Stimulated activated CD4-positive, alpha-beta T cell treated with anti-CD3 and anti-CD28 coated beads, Interleukin-15, amount 100 ng/mL, for 48 hours (primary cell): ENCODE results near the gene EIPR1.

Experiments
- DNase-seq, 2 donors: peaks; one replicate each; pipeline ENCODE4 v3.0.0-alpha.2; 2020; ENCODE audit warnings: low read depth in 2 of 2

Gene EIPR1

GRCh38 chr2:3176071-3176868 lies 201.3 kb downstream of the EIPR1 start:
- DNase-seq, result no peak

DNA sequence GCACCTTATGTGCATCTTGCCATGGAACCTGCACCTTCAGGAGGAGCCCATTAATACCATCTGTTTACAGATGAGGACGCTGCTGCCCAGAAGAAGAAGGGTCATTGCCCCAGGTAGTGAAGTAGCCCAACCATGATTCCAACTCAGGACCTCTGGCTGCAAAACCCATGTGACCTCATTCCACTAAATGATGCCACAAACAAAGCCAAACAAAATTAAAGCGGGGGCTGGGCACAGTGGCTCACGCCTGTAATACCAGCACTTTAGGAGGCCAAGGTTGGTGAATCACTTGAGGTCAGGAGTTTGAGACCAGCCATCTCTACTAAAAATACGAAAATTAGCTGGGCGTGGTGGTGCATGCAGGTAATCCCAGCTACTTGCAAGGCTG lies 202.1 kb downstream of the EIPR1 start:
- no peak for DNase-seq

GRCh38 chr2:3174626-3175567 lies 202.7 kb downstream of the EIPR1 start:
- DNase-seq, result no peak

GRCh38 chr2:3173031-3173430 lies 204.6 kb downstream of the EIPR1 start:
- no peak for DNase-seq

DNA sequence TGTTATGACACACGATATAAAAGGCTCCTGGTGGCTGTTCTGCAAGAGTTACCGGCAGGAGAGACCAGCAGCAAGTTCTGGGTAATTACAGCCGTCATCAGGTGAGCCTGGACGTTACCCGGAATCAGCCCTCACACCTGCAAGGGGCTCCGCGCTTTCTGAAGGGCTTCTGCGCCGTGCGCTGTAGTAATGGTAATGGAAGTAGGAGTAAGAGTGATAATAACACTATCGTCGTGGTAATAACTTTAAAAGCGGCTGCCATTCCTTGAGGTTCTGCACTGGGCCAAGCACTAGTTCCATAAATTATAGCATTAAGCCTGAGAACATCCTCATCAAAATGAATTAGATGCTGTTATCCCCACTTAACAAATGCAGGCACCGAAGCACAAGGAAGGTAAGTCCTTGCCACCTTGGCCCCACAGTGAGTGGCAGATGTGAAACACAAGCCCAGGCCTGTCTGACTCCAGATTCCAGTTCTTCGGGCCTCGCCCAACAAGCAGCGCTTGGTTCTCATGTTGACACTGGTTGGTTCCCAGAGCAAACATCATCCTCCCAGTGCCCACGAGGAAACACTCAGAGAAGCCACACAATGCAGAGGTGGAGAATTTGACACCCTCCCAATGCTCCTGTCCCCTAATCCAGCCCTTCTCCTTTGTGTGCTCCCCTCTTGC lies 205.2 kb downstream of the EIPR1 start:
- no peak for DNase-seq

DNA sequence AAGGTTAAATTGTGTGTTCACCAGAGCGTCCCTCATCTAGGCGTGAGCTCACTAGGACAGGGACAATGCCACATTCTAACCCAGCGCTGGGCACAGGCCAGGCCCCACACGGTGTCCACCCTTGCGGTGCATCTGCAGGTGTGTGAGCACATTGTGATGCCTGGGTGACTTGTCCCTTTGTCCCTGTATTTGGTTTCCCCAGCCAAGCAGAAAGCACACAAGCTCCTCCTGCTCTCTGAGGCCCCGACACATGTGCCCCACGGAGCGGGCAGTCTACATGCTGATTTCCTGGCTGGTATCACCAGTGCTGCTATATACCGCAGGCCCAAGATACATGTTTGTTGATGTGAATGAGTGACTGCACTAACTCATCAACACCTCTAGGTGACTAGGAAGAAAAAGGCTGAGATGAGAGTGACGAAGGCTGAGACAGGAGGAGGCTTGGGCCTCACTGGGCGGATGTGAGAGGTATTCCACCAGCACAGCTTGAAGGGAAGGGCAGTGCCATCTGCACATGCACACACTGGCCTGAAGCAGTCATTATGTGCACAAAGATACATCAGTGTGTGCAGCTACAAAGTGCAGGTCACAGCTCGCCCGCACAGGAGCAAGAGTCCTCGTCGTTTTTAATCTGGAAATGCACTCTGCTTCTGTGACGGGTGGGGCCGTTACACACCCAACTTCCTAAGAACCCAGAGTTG lies 205.9 kb downstream of the EIPR1 start:
- no peak for DNase-seq

DNA sequence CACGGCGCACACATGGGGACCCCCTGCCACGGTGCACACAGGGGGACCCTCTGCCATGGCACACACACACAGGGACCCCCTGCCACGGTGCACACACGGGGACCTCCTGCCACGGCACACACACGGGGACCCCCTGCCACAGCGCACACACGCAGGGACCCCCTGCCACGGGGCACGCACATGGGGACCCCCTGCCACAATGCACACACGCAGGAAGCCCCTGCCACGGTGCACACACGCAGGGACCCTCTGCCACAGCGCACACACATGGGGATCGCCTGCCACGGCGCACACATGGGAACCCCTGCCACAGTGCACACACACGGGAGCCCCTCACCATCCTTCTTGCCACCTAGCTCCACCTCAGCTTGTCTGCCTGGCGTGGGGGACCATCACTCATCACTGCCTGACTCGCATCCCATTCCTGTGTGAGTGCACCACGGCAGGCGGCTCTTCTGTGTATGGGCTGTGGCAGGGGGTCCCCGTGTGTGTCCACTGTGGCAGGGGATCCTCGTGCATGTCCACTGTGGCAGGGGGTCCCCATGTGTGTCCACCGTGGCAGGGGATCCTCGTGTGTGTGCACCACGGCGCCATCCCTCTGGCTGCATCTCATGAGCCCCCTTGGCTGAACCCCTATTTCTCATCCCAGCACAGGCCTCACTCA lies 206.7 kb downstream of the EIPR1 start:
- no peak for DNase-seq

DNA sequence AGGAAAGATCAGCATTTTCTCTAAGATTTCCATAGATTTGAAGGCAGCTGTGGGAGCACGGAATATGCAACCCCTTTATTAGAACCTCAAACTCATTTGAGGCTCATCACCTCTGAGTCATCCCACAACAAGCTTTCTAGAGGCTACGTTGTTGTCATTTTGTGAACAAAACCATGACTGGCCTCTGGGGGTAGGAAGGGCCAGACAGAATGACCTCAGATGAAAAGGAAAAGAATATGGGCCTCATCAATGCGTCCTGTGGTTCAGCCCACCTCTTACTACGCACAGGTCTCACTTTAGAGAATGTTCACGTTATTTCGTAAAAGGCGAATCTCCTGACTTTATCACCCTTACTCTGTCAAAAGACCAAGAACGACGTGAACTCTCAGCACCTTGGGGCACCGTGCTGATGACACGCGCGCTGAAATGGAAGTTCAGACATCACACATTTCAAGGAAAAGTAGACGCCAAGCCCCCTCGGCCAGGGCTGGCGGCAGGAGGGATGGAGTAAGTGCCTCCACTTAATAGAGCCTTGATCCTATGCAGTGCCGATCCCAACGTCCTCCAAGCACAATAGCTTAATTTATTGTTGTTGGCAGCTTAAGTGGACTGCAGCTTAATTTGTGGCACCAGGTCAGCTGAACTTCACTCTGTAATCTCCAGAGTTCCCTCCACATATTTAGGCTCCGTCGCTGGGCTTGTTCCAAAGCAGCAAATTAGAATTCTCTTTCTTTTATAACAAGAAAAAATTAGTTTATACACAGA lies 208.3 kb downstream of the EIPR1 start:
- DNase-seq, result no peak

DNA sequence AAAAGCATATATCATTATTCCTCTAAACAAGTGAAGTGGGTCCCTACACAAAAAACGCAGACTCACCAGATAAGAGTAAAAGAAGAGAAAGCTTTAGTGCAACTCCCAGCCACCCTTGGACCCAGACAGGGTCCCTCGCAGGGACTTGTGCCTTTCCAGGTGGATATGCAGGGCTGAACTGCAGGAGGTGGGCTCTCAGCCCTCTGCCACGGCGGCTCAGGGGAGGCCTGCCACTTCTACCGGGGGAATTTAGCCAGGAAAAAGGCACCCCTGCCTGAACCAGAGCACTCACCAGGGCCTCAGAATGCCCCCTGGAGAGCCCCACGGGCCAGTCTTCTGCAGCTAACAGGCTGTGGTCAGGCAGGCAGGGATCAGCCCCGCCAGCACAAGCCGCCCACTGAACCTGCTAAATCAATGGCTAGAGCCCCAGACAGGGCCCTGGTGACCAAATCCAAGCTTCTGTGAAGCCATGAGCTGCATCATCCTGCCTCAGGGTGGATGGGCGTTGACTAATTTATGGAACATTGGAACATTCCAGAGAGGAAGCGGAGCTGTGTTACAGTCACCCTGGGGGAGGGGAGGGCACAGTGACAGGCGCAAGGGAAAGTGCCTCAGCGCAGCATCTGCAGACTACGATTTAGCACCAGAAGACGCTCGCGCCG lies 209.3 kb downstream of the EIPR1 start:
- DNase-seq, result no peak

DNA sequence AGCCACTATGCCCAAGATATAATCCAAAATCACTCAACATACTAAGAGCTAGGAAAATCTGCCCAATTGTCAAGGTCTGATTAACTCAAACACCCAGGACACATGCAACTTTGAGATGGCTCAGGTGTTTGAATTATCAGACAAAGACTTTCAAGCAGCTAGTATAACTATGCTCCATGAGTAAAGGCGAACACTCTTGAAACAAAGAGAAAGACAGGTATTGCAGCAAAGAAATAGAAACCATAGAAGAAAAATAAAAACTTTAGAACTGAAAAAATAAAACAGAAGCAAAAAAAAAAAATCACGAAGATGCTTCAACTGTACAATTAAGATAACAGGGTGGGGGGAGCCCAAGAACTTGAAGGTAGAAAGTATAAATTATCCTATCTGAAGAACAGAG lies 214.2 kb downstream of the EIPR1 start:
- no peak for DNase-seq

GRCh38 chr2:3162442-3163077 lies 215.1 kb downstream of the EIPR1 start:
- DNase-seq, result no peak

GRCh38 chr2:3160751-3161330 lies 216.8 kb downstream of the EIPR1 start:
- no peak for DNase-seq

DNA sequence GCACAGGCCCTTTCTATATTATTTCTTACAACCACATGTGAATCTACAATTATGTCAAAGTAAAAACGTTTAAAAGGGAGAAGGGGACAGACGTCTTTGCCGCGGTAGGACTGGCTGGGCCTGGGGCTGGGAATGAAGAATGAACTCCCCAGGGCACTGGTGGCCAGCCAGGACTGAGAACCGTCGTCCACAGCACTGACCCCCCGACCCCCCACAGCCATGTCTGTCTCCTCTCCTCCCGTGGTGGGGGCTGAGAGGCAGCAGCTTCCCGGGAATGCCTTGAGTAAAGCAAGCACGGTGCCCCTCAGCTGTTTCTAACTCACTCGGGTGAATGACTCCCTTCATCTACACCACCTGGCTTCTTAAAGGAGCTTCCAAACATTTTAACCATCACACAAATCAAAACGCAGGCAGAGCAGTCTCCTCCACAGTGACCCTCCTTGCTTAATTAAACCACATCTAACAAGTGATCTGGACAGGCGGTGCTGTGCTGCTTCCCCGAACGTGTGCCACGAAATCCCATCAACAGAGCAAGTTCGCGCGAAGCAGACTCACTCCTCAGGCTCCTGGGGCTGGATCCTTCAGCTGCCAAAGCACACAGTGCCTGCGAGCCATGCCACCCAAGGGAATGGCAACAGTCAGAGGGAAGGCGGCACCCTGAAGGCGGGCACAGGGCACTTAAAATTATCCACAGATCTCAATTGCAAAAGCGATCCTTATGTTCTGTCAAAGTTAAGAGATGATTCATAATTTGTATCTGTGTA lies 217.7 kb downstream of the EIPR1 start:
- DNase-seq, result no peak

DNA sequence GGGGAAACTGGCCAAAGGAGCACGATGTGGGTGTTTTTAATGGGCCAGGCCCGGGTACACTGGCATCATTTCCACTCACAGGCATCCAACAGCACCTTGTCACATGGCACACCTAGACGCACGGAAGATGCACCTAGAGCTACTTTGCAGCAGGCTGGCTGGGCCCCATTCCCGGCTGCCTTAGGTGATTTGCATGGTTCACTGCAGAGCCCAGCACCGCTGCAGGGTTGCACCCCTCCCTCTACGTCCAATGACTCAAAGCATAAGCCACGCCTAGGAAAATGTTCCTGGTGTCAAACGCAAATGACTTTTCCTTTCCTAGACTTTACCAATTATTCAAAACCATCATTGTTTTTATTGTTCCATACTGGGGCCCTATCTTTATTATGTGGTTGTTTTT lies 222.9 kb downstream of the EIPR1 start:
- DNase-seq, result no peak

GRCh38 chr2:3154146-3154545 lies 223.5 kb downstream of the EIPR1 start:
- no peak for DNase-seq

DNA sequence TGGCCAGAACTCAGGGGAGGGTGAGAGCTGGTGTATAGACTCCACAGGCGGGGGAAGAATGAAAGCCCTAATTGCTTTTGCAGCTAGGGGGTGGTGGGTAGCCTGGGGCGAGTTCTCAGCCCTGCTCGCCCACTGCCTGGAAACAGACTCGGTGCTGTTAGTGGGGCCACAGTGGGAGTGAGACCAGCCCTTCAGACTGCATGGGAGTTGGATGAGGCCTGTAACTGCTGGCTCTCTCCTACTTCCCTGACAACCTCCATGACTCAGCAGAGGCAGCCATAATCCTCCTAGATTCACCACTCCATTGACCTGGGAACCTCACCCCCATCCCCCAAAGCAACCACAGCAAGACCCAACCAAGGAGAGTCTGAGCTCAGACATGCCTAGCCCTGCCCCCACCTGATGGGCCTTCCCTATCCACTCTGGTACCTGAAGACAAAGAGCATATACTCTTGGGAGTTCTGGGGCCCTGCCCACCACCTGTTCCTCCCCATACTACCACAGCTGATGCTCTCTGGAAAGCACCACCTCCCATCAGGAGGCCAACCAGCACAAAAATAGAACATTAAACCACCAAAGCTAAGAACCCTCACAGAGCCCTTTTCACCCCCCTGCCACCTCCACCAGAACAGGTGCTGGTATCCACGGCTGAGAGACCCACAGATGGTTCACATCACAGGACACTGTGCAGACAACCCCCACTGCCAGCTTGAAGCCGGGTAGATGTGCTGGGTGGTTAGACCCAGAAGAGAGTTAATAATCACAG lies 226.3 kb downstream of the EIPR1 start:
- DNase-seq, result no peak

DNA sequence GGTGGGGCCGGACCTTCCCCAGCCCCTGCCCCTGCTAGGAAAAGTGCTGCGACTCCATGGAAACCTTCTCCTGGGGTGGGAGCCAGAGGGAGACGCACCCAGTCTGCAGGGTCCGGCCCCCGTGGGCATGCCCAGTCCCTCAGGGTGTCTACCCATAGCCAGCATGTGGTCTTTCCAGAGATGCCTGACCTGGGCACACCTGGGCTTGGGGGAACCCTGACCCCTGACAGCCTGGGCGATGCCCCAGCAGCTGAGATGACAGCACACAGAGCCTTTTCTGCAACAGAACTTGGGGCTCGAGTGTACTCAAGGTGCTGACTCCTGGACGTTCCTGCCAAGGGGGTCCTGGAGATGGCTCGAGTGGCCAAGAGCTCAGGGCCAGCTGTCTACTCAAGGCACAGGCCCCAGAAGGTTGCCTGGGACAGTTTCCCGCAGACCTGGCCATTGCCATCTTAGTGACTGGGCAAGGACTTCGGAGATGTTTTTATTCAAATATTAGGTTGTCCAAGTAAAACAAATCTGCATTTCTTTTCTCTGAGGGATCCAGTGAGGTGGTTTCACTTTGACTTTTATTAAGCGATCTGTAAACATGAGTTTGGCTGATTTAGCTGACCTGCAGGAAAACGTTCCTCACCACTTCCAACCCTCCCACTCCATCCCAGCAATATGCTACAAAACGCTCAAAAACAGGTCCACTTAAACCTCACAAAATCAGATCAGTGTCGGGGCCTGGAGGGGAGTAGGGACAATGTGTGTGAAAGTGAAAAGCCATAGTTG lies 228.0 kb downstream of the EIPR1 start:
- no peak for DNase-seq
